ENCODE measurements around the gene PIM3.
A peak's percentile ranks its signal among the peaks of the same experiment; 100 is the strongest.

Gene PIM3

GRCh38 chr22:49956418-49956770, 4.2 kb upstream of the PIM3 start:
- DNase-seq (ENCODE audit: low spot score) = no peak

DNA sequence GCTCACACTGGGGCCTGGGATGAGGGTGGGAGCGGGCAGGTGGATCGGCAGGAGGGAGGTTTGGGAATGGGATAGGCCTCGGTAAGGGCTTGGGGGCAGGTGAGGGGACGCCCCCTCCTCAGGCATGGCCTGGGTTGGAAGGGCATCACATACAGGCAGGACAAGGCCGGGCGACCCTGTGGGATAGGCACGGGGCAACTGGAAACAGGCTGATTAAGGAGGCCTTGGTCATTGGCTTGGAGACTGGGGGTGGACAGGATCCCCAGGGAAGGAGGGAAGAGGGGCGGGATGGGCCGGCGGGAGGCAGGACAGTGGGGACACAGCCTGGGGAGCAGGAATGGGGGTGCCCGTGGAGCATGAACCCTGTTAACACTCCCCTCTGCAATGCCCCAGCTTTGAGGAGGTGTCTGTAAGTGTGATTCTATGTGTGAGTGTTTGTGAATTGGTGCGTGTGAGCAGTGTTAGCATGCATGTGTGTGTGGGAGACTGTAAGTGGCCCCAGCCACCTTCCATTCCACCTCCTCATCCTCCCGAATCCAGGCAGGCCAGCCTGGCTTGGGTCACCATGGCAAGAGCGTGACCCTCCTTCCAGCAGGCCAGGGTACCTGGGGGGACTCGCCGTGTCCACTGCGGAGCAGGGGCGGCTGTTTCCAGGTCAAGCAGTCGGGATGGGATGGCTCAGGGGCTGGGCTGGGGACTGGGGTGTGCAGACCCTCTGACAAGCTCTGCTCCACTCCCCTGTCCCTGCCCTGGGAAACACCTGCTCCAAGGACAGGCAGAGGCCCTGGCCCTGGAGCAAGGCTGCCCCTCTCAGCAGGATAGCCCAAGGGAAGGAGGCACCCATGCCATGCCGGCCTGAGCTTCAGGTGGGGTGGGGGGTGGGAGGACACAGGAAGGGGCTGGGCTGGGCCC, 3.4 kb upstream of the PIM3 start:
- no peak for DNase-seq (ENCODE audit: low spot score)

GRCh38 chr22:49957826-49958365, 2.7 kb upstream of the PIM3 start:
- DNase-seq (ENCODE audit: low spot score) = no peak

DNA sequence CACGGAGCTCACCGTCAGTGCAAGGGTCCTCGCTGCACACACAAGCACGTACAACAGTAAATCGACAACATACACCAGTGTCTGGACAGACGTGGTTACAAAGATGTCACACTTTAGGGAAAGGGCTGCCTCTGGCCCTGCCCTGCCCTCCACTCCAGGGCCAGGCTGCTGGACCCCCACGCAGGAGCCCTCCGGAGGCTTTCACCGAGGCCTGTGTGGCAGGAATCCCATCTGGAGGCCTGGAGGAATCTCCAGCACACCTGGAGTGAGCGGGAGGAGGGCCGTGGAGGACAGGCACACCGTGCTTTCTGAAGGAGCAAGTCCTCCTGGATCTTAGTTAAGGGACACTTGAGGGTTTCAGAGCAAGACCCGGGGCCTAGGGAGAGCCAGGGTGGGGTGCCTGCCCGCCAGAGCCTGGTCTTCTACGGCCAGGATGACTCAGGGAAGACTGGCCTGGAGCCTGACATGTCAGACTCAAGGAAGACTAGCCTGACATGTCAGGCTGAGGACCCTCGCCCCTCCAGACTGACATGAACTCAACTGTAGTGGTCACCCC, 2.1 kb upstream of the PIM3 start:
- no peak for DNase-seq (ENCODE audit: low spot score)

- DNase-seq (ENCODE audit: low spot score) = no peak
These were observed 1.4 kb upstream of the PIM3 start for GRCh38 chr22:49958931-49959781.

DNA sequence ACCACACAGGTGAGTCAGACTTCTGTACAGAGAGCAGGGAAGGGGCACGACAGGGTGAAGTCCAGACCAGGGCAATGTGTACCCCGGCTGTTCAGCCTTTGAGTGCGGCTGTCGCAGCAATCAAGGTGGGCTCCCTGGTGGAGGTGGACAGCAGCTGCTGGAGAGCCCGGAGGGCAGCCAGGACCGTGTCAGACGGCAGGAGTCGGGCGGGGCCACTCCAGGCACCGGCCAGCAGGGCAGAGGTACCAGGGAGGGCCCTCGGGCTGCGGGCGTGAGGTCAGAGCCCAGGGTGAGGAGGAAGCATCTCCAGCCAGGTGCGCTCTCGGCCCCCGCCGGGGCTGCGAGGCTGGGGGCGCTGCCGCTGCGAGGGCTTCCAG, 802 bp upstream of the PIM3 start:
- peak; percentile 7 for DNase-seq (ENCODE audit: low spot score)

DNA sequence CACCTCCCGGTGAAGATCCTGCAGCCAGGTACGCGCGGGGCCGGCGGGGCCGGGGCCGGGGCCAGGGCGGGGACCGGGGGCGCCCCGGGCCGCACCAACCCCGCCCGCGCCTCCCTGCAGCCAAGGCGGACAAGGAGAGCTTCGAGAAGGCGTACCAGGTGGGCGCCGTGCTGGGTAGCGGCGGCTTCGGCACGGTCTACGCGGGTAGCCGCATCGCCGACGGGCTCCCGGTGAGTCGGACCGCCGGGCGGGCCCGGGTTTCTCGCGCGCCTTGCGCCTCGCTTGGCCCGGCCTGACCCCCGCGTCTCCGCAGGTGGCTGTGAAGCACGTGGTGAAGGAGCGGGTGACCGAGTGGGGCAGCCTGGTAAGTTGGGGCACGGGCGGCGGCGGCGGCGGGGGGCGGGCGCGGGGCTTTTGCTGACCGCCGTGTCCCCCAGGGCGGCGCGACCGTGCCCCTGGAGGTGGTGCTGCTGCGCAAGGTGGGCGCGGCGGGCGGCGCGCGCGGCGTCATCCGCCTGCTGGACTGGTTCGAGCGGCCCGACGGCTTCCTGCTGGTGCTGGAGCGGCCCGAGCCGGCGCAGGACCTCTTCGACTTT, 531 bp downstream of the PIM3 start:
- DNase-seq (ENCODE audit: low spot score) = peak; percentile 17

- DNase-seq (ENCODE audit: low spot score) = no peak
These were observed 1.0 kb downstream of the PIM3 start for GRCh38 chr22:49961601-49962011.

- DNase-seq (ENCODE audit: low spot score) = peak; percentile 8
These were observed 1.6 kb downstream of the PIM3 start for GRCh38 chr22:49962012-49962750.

DNA sequence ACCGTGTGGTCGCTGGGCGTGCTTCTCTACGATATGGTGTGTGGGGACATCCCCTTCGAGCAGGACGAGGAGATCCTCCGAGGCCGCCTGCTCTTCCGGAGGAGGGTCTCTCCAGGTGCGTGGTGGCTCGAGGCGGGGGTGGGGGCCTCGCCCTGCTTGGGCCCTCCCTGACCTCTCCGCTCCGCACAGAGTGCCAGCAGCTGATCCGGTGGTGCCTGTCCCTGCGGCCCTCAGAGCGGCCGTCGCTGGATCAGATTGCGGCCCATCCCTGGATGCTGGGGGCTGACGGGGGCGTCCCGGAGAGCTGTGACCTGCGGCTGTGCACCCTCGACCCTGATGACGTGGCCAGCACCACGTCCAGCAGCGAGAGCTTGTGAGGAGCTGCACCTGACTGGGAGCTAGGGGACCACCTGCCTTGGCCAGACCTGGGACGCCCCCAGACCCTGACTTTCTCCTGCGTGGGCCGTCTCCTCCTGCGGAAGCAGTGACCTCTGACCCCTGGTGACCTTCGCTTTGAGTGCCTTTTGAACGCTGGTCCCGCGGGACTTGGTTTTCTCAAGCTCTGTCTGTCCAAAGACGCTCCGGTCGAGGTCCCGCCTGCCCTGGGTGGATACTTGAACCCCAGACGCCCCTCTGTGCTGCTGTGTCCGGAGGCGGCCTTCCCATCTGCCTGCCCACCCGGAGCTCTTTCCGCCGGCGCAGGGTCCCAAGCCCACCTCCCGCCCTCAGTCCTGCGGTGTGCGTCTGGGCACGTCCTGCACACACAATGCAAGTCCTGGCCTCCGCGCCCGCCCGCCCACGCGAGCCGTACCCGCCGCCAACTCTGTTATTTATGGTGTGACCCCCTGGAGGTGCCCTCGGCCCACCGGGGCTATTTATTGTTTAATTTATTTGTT, 2.4 kb downstream of the PIM3 start:
- no peak for DNase-seq (ENCODE audit: low spot score)

- no peak for DNase-seq (ENCODE audit: low spot score)
These were observed 3.1 kb downstream of the PIM3 start for GRCh38 chr22:49963647-49964026.

GRCh38 chr22:49964136-49965090, 3.8 kb downstream of the PIM3 start:
- no peak for DNase-seq (ENCODE audit: low spot score)

DNA sequence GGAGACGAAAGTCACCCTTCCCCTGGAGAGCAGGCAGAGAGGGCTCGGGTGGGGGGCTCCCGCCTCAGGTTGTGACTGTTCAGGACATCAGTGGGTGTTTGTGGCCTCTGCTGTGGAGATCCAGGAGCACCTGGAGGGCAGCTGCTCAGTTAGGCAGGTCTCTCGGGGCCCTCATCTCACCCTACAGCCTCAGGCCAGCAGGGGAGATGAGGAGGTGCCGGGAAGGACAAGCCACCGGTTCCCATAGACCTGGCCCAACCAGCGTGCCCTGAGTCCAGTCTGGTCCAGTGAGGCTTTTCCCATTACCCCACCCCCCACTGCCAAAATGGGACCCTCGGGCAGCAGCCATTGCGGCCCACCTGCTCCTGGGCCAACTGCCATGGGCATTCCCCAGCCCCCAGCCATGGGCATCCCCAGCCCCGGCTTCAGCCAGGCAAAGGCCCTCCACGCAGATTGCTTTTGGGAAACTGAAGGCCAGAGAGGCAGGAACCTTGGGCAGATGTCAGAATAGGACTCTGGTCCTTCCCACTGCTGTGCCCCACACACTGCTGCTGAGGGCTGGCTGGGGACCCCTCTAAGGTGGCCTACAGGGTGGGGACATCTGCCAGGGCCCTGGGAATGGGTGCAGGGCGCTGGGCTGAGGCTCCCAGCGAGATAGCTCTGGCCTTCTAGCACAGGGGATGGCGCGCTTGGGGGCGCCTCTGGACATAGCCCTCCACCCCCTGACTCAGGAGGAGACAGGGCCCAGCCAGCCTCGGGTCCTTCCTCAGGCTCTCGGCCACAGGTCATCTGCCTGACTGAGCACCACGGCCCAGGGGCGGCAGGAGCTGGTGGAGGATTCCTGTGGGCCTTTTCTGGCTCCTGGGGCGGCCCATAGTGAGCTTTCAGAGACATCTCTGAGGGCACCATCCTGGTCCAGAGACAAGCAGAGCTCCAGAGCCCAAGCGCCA, 4.8 kb downstream of the PIM3 start:
- no peak for DNase-seq (ENCODE audit: low spot score)

GRCh38 chr22:49966041-49966773, 5.6 kb downstream of the PIM3 start:
- DNase-seq (ENCODE audit: low spot score) = no peak

- no peak for DNase-seq (ENCODE audit: low spot score)
These were observed 6.5 kb downstream of the PIM3 start for GRCh38 chr22:49966774-49967705.

GRCh38 chr22:49967706-49968208, 7.2 kb downstream of the PIM3 start:
- DNase-seq (ENCODE audit: low spot score) = no peak
